HG03432 (cell line): ENCODE data around the gene APOL1.
"Not testable (repeated sequence)": the region's sequence is repeated elsewhere in the genome, so short reads cannot be mapped to it uniquely, and the experiment has no call there.

ENCODE experiments used
- ATAC-seq: cut with Tn5 transposase; IDR thresholded peaks from one replicate; pipeline ENCODE4 v1.9.1; 2021; ENCODE audit warnings: mild to moderate bottlenecking, moderate library complexity; ENCODE audit not compliant: unreplicated experiment

APOL1 gene

GRCh38 chr22:36244522-36245391 lies 8.2 kb upstream of the APOL1 start:
- ATAC-seq, result no peak

DNA sequence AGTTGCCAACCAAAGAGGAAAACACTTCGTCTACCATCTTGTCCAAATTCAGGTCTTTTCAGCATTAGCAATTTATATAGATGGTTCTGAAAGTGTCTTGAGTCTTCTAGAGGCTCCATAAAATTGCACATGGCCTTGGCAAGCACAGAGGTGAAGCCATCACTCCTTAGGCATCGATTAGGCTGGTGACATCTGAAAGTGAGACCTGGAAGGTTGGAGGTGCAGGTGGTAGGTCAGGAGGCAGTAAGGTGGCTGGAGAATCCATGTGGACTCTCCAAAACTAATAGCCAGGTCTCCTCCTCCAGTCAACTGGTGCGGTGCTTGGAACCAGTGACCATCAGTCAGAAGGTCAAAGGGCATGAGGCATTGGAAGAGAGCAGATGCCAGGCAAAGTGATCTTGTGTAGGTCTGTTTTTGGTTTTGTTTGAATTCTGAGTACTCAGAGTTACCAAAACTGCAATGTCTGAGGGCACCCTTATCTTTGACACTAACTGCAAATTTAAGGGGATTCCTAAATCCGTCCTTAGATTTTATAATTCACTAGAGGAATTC lies 7.1 kb upstream of the APOL1 start:
- no peak for ATAC-seq

DNA sequence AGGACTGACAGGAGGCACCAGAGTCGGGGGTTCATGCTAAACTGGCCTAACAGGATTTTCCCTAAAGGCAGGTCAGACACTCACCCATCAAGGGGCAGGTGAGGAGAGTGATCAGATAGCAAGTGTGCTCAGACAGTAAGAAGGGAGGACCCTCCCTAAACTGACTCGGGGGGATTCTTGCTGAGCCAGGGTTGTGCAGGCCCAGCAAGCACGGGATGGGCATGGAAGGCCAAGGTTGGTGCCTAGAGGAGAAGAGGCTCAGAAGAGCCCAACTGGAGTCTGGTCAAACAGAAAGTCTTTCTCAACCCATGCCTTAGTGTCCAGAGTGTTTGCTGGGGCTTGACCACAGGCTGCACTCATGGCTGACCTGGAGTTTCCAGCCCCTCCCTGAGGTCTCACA lies 6.2 kb upstream of the APOL1 start:
- no peak for ATAC-seq

GRCh38 chr22:36247955-36248354 lies 5.0 kb upstream of the APOL1 start:
- ATAC-seq, result no peak

- no peak for ATAC-seq
Observed at GRCh38 chr22:36249160-36249559, 3.8 kb upstream of the APOL1 start.

DNA sequence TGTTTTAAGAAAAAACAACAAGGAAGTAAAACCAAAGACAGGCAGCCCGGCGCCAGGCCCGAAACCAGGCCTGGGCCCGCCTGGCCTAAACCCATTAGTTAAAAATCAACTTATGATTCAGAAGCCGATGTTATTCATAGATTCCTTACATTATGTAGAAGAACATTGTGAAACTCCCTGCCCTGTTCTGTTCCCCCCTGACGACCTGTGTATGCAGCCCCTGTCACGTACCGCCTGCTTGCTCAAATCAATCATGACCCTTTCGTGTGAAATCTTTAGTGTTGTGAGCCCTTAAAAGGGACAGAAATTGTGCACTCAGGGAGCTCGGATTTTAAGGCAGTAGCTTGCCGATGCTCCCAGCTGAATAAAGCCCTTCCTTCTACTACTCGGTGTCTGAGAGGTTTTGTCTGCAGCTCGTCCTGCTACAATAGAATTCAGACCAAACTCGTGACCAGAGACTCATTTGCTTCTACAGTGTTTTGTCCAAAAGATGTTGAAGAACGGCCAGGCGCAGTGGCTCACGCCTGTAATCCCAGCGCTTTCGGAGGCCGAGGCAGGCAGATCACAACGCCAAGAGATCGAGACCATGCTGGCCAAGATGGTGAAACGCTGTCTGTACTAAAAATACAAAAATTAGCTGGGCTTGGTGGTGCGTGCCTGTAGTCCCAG lies 2.5 kb upstream of the APOL1 start:
- not testable (repeated sequence) for ATAC-seq

- not testable (repeated sequence) for ATAC-seq
Observed at GRCh38 chr22:36251979-36252608, 839 bp upstream of the APOL1 start.

DNA sequence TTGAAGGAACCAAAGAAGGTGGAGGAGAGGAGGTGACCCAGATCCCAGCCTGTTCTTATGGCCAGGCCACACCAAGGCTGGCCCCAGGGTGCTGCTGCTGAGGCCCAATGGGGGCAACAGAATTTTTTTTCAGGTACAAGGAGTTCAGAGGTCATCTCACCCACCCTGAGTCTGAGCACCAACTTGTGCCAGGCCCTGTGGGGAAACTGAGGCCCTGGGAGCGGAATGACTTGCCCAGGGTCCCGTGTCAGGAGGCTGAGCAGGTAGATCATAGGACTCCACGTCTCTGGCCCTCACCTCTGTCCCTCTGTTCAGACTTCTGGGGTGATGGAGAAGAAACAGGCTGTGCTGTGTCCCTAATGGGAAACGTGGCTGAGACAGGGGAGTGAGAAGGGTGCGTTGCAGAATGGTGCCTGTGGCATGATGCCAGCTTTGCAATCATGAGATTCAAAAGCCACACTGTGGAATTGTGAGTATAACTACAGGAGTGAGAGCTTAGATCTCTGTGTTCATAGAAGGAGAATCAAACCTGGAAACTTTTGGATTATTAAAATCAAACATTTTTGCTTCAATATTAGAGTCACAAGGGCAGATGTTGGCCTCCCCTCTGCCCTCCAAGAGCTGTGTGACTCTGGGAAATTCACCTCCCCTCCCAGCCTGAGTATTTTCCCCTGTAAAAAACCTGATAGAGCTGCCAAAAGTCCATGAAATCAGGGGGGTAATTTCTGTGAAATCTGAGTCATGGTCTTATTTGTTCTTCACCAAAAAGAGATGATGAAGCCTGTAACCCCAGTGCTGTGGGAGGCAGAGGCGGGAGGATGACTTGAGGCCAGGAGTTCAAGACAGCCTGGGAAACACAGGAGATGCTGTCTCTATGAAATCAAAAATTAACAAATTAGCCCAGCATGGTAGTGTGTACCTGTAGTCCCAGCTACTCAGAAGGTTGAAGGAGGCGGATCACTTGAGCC lies 874 bp downstream of the APOL1 start:
- no peak for ATAC-seq

GRCh38 chr22:36255572-36255971 lies 2.6 kb downstream of the APOL1 start:
- not testable (repeated sequence) for ATAC-seq

DNA sequence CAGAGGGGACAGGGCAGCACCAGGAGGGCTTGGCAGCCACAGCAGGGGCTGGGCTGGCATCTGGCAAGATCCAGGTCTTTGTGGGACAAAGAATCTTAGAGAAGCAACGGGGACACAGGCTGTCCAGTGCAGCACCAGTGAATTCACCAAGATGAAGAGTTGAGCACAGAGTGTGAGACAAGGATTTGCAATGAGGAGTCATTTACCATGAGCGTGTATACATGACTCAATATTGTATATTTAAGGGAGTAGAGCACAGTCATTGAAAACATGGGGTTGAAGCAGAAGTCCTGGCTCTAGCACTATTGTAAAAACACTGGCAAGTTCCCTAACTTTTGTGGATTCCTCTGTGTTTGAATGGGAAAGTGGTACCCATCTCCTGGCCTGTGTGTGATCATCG lies 3.5 kb downstream of the APOL1 start:
- no peak for ATAC-seq

DNA sequence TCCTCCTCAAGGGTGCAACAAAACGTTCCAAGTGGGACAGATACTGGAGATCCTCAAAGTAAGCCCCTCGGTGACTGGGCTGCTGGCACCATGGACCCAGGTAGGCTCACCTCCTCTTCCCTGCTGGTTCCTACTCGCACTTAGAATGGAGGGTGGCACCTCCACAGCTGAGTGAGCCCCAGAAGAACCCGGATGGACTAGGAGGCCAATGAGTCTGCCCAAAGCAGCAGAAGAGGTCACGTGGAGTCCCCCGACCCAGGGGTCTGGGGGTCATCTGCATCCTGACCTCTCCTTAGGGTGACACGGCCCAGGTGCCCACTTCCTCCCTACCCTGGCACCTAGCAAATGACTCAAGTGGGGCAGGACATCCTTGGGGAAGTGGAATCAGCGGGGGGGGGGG lies 4.4 kb downstream of the APOL1 start:
- ATAC-seq, result no peak

DNA sequence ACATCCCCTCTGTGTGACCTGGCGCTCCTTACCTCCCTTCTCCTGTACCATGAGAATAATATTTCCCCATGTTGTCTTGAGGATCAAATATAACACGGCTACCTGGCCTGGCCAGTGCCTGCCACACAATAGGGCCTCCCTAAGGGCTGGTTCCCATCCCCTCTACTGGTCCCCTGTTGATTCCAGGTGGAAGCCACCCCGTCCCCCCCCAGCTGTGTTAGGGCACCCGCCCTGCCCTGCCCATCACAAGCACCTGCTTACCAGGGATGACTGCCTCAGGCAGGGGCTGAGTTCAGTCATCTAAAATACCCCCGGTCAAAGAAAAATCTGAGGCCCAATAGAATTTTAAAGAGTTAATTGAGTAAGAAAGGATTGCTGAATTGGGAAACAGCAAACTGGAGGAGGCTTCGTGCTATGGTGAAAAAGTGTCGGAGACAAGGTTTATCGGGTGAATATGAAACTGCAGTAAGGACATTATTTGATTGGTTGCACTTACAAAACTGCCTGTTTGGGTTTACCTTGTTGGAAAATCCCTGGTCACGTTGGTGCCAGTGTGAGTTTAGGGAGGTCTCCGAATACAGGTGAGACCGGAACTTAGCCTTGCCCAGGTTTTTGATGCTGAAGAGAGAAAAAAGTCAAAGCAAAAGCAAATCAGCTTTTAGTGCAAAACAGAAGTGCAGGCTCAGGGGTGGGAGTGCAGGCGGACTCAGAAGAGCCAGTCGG lies 5.2 kb downstream of the APOL1 start:
- ATAC-seq, result no peak

DNA sequence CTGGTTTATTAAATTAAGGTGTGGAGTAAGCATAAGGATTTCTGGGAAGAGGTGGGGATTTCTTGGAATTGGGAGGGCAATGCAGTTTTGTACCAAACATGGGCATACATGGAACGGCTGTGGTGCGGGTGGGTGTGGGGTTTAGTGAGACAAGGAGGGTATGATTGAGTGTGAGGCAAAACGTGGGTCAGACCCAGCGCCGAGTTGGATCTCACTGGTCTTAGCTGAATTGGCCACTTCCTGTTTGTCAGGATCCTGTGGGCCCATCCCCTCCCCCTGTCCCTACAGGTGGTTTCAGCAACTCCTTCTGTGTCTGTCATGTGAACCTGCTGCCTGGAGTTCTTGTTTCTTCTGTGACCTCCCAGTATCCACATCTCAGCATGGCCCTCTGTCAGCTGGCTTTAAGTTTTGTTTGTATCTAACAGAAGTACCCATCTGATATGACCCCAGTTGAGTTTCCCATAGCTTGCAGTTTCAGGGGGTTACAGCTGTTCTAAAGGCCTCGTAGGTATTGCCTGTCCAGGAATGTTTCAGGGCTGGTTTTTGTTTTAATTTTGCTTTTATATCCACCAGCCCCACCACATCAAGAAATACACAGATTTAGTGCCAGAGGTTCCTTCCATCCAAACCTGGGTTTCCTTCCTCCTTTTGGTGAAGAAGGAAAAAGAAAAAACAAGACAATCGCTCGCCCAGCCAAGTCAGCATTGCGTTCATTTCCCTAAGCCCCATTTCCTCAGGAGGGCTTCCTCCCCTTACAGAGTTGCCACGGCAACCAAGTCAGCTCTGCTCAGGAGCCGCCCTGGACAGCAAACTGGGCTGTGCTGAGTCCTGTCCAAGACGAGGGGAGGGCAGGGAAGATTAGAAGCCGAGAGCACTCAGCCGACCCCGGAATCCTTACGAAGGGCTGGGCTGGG lies 6.0 kb downstream of the APOL1 start:
- no peak for ATAC-seq

GRCh38 chr22:36259615-36260300 lies 6.8 kb downstream of the APOL1 start:
- ATAC-seq, result no peak

DNA sequence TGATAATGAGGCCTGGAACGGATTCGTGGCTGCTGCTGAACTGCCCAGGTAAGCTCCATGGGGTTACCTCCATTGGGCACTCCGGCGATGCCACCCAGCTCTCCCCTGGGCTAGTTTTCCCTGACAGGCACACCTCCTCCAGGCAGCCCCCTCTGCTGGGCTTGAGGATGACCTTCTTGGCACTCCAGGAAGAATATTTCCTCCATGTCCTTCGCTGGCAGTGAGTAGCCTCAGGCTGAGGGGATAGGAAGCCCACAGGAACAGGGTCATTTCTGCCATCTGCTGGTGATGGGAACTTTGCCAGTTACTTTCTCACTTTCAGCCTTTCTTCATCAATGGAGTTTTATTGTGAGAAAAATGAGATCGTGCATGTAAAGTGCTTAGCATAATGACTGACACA lies 8.7 kb downstream of the APOL1 start:
- not testable (repeated sequence) for ATAC-seq

DNA sequence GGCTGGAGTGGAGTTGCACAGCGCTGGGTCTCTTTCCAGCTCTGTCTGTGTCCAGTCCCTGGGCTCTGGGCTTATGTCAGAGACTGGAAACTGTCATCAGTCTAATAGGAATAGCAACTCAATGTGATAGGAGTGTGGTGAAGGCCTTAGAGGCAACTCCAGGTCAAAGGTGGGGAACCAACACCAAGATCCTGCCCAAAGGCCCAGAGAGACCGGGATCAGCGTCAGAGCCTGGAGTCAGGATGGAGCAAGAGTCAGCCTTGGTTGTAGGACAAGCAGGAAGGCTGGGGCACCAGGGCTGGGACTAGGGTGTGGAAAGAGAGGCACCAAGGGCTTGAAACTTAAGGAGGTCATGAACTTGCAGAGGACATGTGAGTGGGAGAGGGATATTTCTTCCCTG lies 9.4 kb downstream of the APOL1 start:
- not testable (repeated sequence) for ATAC-seq

DNA sequence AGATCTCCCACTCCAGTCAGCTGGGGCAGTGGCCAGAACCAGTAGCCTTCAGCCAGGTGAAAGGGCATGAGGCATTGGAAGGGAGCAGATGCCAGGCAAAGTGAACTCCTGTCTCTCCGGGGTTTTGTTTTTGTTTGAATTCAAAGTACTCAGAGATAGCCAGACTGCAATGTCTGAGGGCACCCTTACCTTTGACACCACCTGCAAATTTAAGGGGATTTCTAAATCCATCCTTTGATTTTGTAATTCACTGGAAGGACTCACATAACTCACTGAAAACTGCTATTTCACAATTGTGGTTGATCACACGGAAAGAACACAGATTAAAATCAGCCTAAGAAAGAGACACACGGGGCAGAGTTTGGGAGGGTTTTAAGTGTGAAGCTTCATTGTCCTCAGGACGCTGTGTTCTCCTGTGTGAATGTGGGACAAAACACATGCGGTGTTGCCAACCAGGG lies 10.3 kb downstream of the APOL1 start:
- ATAC-seq, result not testable (repeated sequence)
